ENCODE data around the gene HTR3C.

Gene HTR3C

DNA sequence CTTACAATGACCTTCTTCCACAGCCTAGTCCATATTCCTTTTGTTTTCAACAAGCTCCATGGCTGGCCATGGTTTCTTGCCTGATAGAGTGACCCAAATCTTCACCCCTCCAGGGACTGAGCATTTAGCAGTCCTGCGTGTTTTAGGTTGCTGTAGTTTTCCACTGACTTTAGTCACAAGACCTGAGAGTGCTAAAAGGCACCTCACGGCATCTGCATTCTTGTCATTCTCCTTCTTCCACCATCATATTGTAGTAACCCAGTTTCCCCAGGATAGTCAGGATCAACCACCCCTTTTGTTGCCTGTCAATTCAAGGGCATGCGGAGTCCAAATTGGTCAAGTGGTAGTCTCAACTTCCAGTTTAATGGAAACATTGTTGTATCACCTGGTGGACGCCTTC, 20.8 kb downstream of the HTR3C start:
- Histone ChIP-seq H3K27ac (replicated peaks) (no peak overlapping the region), H3K27me3 (ENCODE audit: insufficient read depth, poor library complexity, severe bottlenecking) (no peaks in the 10 kb centered on the region), H3K4me3 (replicated peaks; ENCODE audit: insufficient read depth, low read length) (no peak overlapping the region)
- no peak for TF ChIP-seq POLR2AphosphoS5 (IDR thresholded peaks at IDR 0.05; ENCODE audit: low read depth)
- TF ChIP-seq, protein P1, sequence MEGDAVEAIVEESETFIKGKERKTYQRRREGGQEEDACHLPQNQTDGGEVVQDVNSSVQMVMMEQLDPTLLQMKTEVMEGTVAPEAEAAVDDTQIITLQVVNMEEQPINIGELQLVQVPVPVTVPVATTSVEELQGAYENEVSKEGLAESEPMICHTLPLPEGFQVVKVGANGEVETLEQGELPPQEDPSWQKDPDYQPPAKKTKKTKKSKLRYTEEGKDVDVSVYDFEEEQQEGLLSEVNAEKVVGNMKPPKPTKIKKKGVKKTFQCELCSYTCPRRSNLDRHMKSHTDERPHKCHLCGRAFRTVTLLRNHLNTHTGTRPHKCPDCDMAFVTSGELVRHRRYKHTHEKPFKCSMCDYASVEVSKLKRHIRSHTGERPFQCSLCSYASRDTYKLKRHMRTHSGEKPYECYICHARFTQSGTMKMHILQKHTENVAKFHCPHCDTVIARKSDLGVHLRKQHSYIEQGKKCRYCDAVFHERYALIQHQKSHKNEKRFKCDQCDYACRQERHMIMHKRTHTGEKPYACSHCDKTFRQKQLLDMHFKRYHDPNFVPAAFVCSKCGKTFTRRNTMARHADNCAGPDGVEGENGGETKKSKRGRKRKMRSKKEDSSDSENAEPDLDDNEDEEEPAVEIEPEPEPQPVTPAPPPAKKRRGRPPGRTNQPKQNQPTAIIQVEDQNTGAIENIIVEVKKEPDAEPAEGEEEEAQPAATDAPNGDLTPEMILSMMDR (IDR thresholded peaks at IDR 0.05; ENCODE audit: insufficient read depth, low read length): no peak
- TF ChIP-seq, protein P2, sequence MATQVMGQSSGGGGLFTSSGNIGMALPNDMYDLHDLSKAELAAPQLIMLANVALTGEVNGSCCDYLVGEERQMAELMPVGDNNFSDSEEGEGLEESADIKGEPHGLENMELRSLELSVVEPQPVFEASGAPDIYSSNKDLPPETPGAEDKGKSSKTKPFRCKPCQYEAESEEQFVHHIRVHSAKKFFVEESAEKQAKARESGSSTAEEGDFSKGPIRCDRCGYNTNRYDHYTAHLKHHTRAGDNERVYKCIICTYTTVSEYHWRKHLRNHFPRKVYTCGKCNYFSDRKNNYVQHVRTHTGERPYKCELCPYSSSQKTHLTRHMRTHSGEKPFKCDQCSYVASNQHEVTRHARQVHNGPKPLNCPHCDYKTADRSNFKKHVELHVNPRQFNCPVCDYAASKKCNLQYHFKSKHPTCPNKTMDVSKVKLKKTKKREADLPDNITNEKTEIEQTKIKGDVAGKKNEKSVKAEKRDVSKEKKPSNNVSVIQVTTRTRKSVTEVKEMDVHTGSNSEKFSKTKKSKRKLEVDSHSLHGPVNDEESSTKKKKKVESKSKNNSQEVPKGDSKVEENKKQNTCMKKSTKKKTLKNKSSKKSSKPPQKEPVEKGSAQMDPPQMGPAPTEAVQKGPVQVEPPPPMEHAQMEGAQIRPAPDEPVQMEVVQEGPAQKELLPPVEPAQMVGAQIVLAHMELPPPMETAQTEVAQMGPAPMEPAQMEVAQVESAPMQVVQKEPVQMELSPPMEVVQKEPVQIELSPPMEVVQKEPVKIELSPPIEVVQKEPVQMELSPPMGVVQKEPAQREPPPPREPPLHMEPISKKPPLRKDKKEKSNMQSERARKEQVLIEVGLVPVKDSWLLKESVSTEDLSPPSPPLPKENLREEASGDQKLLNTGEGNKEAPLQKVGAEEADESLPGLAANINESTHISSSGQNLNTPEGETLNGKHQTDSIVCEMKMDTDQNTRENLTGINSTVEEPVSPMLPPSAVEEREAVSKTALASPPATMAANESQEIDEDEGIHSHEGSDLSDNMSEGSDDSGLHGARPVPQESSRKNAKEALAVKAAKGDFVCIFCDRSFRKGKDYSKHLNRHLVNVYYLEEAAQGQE (IDR thresholded peaks at IDR 0.05; ENCODE audit: insufficient replicate concordance, low read depth): no peak
- no peak for TF ChIP-seq SPI1 (IDR thresholded peaks at IDR 0.05; ENCODE audit: borderline replicate concordance, low read depth)
- no peak for DNase-seq (ENCODE audit: low read depth in 1 of 2, low spot score in 1 of 2)

DNA sequence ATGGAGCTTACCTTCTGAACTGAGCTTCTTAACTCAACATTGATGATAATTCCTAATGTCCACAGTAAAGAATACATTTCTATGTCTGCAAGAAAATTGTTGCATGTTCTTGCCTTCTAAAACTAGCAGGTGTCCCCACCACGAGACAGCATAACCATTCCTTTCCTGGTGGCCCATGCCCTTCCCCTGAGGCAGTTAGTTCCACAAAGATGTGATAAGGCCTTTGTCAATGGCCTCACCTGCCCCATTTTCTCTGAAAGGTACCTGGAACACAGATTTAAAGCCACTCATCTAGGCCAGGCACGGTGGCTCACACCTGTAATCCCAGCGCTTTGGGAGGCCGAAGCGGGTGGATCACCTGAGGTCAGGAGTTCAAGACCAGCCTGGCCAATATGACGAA, 23.1 kb downstream of the HTR3C start:
- H3K27ac ChIP-seq (replicated peaks): no peak overlapping the region
- no peak overlapping the region for H3K4me3 ChIP-seq (replicated peaks; ENCODE audit: insufficient read depth, low read length)
- no peak for DNase-seq (ENCODE audit: low read depth in 1 of 2, low spot score in 1 of 2)
- no peaks in the 10 kb centered on the region for H3K27me3 ChIP-seq (ENCODE audit: insufficient read depth, poor library complexity, severe bottlenecking)
- TF ChIP-seq, protein P1 (IDR thresholded peaks at IDR 0.05; ENCODE audit: insufficient read depth, low read length): no peak
- TF ChIP-seq, protein P2 (IDR thresholded peaks at IDR 0.05; ENCODE audit: insufficient replicate concordance, low read depth): no peak
- TF ChIP-seq GABPA (IDR thresholded peaks at IDR 0.05; ENCODE audit: low read depth) (no peak), POLR2AphosphoS5 (IDR thresholded peaks at IDR 0.05; ENCODE audit: low read depth) (no peak), SPI1 (IDR thresholded peaks at IDR 0.05; ENCODE audit: borderline replicate concordance, low read depth) (no peak)

DNA sequence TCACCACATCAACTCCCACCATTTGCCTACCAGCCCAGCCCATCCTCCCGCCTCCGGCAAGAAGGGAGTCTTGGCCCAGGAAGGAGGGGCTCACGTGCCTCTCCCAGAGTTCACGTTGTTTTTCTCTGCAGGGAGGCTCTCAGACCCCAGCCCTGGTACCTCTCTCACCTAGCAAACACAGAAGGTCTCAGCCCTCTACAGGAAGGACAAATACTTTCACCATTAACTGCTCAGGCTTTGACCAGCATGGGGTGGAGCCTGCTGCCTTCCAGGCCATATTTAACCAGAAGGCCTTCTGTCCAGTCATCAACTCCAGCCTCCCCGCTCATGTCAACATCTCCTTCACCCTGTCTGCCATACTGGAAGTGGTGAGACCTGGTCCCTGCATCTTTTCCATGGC, 25.0 kb downstream of the HTR3C start:
- TF ChIP-seq, protein P2 (IDR thresholded peaks at IDR 0.05; ENCODE audit: insufficient replicate concordance, low read depth): no peak
- no peak for TF ChIP-seq POLR2AphosphoS5 (IDR thresholded peaks at IDR 0.05; ENCODE audit: low read depth)
- no peak for TF ChIP-seq SPI1 (IDR thresholded peaks at IDR 0.05; ENCODE audit: borderline replicate concordance, low read depth)
- no peak for TF ChIP-seq GABPA (IDR thresholded peaks at IDR 0.05; ENCODE audit: low read depth)
- TF ChIP-seq, protein P1 (IDR thresholded peaks at IDR 0.05; ENCODE audit: insufficient read depth, low read length): no peak
- DNase-seq (ENCODE audit: low read depth in 1 of 2, low spot score in 1 of 2): no peak
- H3K27me3 ChIP-seq (ENCODE audit: insufficient read depth, poor library complexity, severe bottlenecking): no peaks in the 10 kb centered on the region
- H3K27ac ChIP-seq (replicated peaks): no peak overlapping the region
- no peak overlapping the region for H3K4me3 ChIP-seq (replicated peaks; ENCODE audit: insufficient read depth, low read length)
